Transverse colon (tissue), 4 donors: Measurements from ENCODE around the gene APBB1IP. TPM values are rescaled to one million over a fixed set of nuclear protein-coding genes. Genes with fewer than 3 reads are reported as not detected.

Experiments
- DNase-seq: peaks from one replicate; pipeline ENCODE4 v3.0.0-alpha.2; 2019
- H3K27ac ChIP-seq, 4 donors: fragments of 200-600 bp; sonication (generic); 2 replicates each; pipeline ENCODE4 v1.5.1; 2016 to 2018; ENCODE audit warnings: inconsistent platforms in 4 of 4
- H3K27me3 ChIP-seq: fragments of 200-600 bp; sonication (generic); 2 replicates; pipeline ENCODE4 v1.5.1; 2017; ENCODE audit warnings: inconsistent platforms
- H3K36me3 ChIP-seq, 4 donors: fragments of 200-600 bp; sonication (generic); 2 replicates each; pipeline ENCODE4 v1.5.1; 2017 to 2019; ENCODE audit warnings: inconsistent platforms in 4 of 4
- H3K4me1 ChIP-seq, 4 donors: fragments of 200-600 bp; sonication (generic); 2 replicates each; pipeline ENCODE4 v1.5.1; 2017 to 2020; ENCODE audit warnings: inconsistent platforms in 4 of 4
- H3K4me3 ChIP-seq, 4 donors: fragments of 200-600 bp; sonication (generic); 1 replicate in 1 of 4; 2 replicates in 3 of 4; pipeline versions ENCODE4 v1.5.1 to v1.6.1; 2017 to 2019; ENCODE audit warnings: inconsistent platforms in 4 of 4
- H3K9me3 ChIP-seq, 2 donors: fragments of 200-600 bp; sonication (generic); 2 replicates each; pipeline ENCODE4 v1.5.1; 2017 to 2019; ENCODE audit warnings: inconsistent platforms in 2 of 2
- EP300 ChIP-seq: sonication (generic); formaldehyde crosslinking; IDR thresholded peaks from one replicate; pipeline ENCODE4 v1.6.1; 2017; ENCODE audit warnings: antibody characterized with exemption, low read depth
- POLR2A ChIP-seq: fragments of 450-650 bp; IDR thresholded peaks from one replicate; pipeline ENCODE4 v1.6.1; 2016; ENCODE audit warnings: antibody characterized with exemption, mild to moderate bottlenecking, moderate library complexity
- POLR2AphosphoS5 ChIP-seq, 3 donors: sonication (generic); formaldehyde crosslinking; IDR thresholded peaks; one replicate each; pipeline ENCODE4 v1.6.1; 2016; ENCODE audit warnings: antibody characterized with exemption in 3 of 3
- WGBS, 2 donors: methylation state at CpG; one replicate each; pipeline ENCODE4 v1.1.5; 2018; ENCODE audit warnings: low coverage in 1 of 2; 5-methylcytosine and 5-hydroxymethylcytosine counted together
- in situ Hi-C, 4 donors: fragments of 200-750 bp; cut with MboI; loops; one replicate each; pipeline versions ENCODE4 v1.15.0 to v1.15.1; 2017; ENCODE audit warnings: low sequenced_read_pairs in 3 of 4, low pct_ligation_motif_present in 1 of 4, low pct_unique_long_range_greater_than_20kb in 1 of 4
- intact Hi-C: fragments of 100-400 bp; cut with DNase I; formaldehyde crosslinking; loops from one replicate; pipeline ENCODE4 v1.15.1; 2023; ENCODE audit warnings: low total_unique reads
- total RNA-seq, 4 donors: library from RNA; depleted of rRNA; stranded (reverse); fragments of >200 nt; gene quantifications; one replicate each; pipeline ENCODE4 v1.1.0, GENCODE V29; 2016
- TF ChIP-seq, protein P1 (sequence below), 5 experiments: fragments of 200-600 bp in 3 of 5; fragments of 450-650 bp in 2 of 5; sonication (generic) in 3 of 5; IDR thresholded peaks; 1 replicate in 2 of 5; 2 replicates in 3 of 5; pipeline ENCODE4 v1.5.1; 2016 to 2017; ENCODE audit warnings: antibody characterized with exemption in 5 of 5, inconsistent platforms in 3 of 5, mild to moderate bottlenecking in 2 of 5, moderate library complexity in 1 of 5

The APBB1IP gene
- total RNA-seq, 4 donors from 2014 or later: 2.5 to 7.6 (median 6.4) TPM; not detected in 1

DNA sequence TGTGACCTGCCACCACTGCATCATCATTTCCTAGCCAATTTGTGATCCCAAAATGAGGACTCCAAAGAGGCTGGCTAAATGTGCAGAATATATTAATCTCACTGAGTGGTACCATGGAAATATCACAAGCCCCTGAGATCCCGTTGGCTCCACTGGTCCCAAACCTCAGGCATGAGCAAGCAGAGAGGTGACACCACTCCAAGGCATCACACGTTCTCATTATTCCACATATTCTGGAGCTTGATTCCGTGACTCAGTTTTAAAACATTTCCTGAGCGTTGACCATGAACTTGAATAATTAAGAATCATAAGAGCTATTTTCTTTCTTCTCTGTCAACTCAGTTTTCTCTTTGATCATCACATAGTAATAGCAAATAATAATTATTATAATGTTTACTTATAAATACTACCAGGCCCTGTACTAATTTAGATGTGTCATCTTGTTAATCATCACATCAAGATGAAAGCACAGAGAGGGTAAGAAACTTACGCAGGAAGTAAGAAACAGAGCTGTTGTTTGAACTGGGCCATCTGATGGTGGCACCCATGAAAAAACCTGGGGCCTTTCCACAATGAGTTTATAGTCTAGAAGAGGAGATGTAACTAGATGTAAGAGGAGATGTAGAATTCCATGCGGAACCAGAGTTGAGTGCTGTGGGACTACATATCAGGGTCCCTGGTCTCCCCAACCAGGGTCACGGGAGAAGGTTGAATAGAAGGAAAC is 3.5 kb downstream of the APBB1IP start:
- Histone ChIP-seq H3K36me3 (no peaks in the 10 kb centered on the region), H3K4me3 (no peak overlapping the region), H3K9me3 (no peaks in the 10 kb centered on the region), H3K4me1 (no peaks in the 10 kb centered on the region), H3K27ac (peak overlapping the region in 3 of 4 donors; percentile 25 to 40 (median 27)), H3K27me3 (peaks cover 9% of the 10 kb centered on the region)
- intact Hi-C loops (no loop called here), in situ Hi-C loops (no loop called here)
- 70 to 94% methylated on average over 6 to 7 of the region's 7 CpGs for WGBS, 2 donors
- TF ChIP-seq POLR2A: no peak
- TF ChIP-seq, protein P1, sequence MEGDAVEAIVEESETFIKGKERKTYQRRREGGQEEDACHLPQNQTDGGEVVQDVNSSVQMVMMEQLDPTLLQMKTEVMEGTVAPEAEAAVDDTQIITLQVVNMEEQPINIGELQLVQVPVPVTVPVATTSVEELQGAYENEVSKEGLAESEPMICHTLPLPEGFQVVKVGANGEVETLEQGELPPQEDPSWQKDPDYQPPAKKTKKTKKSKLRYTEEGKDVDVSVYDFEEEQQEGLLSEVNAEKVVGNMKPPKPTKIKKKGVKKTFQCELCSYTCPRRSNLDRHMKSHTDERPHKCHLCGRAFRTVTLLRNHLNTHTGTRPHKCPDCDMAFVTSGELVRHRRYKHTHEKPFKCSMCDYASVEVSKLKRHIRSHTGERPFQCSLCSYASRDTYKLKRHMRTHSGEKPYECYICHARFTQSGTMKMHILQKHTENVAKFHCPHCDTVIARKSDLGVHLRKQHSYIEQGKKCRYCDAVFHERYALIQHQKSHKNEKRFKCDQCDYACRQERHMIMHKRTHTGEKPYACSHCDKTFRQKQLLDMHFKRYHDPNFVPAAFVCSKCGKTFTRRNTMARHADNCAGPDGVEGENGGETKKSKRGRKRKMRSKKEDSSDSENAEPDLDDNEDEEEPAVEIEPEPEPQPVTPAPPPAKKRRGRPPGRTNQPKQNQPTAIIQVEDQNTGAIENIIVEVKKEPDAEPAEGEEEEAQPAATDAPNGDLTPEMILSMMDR (IDR thresholded peaks at IDR 0.05): no peak
- no peak for TF ChIP-seq POLR2AphosphoS5 (IDR thresholded peaks at IDR 0.05)
- no peak for TF ChIP-seq EP300
- DNase-seq: no peak

DNA sequence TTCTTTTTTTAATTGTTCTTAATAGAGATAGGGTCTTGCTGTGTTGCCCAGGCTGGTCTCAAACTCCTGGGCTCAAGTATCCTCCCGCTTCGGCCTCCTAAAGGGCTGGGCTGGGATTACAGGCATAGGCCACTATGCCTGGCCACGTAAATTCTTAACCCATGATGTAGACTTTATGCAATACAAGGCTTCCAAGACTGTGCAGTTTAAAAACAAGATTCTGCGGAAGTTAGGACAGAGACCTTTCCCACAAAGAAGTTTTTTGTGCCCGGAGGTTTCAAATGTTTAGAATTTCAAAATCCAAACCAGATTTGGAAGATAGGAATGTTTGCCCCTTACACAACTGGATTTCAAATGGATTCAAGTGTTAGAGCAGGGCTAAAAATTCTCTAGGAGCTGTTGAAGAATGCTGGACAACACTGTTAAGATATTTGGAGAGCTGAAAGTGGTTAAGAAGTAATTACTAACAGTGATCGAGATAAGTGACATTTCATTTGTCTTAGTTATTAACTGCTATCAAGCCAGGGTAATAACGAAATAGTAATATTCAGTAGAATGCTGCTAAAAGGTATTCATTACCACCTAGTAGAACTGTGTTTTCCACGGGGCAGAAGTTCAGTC is 7.4 kb downstream of the APBB1IP start:
- Histone ChIP-seq H3K36me3 (no peaks in the 10 kb centered on the region), H3K27ac (peak overlapping the region in 1 of 4 donors; percentile 2), H3K4me1 (no peaks in the 10 kb centered on the region), H3K9me3 (no peaks in the 10 kb centered on the region), H3K27me3 (no peaks in the 10 kb centered on the region), H3K4me3 (no peak overlapping the region)
- in situ Hi-C loops (no loop called here), intact Hi-C loops (no loop called here)
- TF ChIP-seq, protein P1 (IDR thresholded peaks at IDR 0.05): no peak
- TF ChIP-seq EP300 (no peak), POLR2AphosphoS5 (IDR thresholded peaks at IDR 0.05) (no peak), POLR2A (no peak)
- WGBS, 2 donors: 65 to 74% methylated on average over 8 of the region's 8 CpGs
- DNase-seq: no peak

DNA sequence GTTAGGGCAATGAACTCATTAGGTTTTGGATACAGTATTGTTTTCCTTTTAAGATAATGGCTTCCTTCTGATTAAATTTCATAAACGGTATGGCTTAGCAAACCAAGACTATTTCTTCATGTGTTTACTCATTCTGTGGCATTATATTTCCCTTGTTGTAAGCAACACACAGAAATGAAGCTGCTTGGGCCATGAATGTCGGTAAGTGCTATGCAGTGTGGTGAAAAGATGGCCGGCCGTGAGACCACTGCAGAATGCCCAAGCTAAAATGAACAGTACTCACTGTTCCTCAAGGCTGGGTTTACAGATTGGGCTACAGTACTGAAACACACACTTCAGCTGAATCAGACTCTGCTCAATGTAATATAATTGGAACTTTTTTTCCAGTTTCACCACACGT is 8.1 kb downstream of the APBB1IP start:
- intact Hi-C loops (no loop called here), in situ Hi-C loops (no loop called here)
- no peaks in the 10 kb centered on the region for H3K27me3 ChIP-seq
- no peak for TF ChIP-seq EP300
- TF ChIP-seq, protein P1 (IDR thresholded peaks at IDR 0.05): no peak
- TF ChIP-seq POLR2AphosphoS5 (IDR thresholded peaks at IDR 0.05): no peak
- TF ChIP-seq POLR2A: no peak
- H3K4me3 ChIP-seq: no peak overlapping the region
- H3K27ac ChIP-seq: peak overlapping the region in 2 of 4 donors; percentile 17 to 23
- DNase-seq: no peak
- 64 to 66% methylated on average over 4 to 5 of the region's 5 CpGs for WGBS, 2 donors
- H3K9me3 ChIP-seq: no peaks in the 10 kb centered on the region
- no peaks in the 10 kb centered on the region for H3K36me3 ChIP-seq
- no peaks in the 10 kb centered on the region for H3K4me1 ChIP-seq

DNA sequence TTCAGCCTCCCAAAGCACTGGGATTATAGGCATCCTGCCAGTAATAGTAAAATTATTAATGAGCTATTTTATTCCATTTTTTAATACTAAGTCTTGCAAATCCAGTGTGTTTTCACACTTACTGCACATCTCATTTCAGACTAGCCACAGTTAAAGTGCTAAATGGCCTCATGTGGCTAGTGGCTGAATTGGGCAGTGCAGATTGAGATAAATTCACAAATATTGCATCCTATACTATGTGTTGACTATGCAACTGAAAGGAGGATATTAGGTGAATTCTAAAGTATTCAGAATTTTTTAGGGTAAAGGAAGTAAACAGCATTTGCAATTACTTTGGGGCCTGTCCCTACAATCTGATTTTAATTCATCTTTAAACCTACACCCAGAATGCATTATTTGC is 10.2 kb downstream of the APBB1IP start:
- Histone ChIP-seq H3K27me3 (no peaks in the 10 kb centered on the region), H3K27ac (peak overlapping the region in 3 of 4 donors; percentile 5 to 44 (median 44)), H3K36me3 (no peaks in the 10 kb centered on the region), H3K4me3 (no peak overlapping the region), H3K4me1 (no peaks in the 10 kb centered on the region), H3K9me3 (no peaks in the 10 kb centered on the region)
- intact Hi-C loops (no loop called here), in situ Hi-C loops (no loop called here)
- TF ChIP-seq POLR2AphosphoS5 (IDR thresholded peaks at IDR 0.05): no peak
- TF ChIP-seq, protein P1 (IDR thresholded peaks at IDR 0.05): no peak
- no peak for TF ChIP-seq EP300
- TF ChIP-seq POLR2A: no peak
- DNase-seq: no peak
